Measurements from ENCODE around the gene TMEM106C.

Gene TMEM106C

DNA sequence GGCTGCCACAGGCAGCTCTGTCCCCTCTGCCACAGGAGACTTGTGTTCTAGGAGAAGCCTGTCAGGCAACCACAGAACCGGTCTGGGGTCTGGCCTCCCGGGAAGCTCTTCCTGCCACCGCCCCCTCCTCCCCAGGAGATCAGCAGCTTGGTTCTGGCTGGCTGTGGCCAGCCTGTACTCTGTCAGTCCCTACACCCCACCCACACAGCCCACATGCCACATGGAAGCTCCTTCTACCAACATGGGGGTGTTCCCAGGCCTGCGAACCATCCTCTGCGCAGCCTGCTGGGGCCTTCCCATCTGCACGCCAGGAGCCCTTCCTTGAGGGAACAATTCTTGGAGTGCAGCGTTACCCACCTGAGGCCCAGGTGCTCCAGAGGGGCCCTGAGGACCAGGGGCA, 16.8 kb downstream of the TMEM106C start:
- no peak for DNase-seq

DNA sequence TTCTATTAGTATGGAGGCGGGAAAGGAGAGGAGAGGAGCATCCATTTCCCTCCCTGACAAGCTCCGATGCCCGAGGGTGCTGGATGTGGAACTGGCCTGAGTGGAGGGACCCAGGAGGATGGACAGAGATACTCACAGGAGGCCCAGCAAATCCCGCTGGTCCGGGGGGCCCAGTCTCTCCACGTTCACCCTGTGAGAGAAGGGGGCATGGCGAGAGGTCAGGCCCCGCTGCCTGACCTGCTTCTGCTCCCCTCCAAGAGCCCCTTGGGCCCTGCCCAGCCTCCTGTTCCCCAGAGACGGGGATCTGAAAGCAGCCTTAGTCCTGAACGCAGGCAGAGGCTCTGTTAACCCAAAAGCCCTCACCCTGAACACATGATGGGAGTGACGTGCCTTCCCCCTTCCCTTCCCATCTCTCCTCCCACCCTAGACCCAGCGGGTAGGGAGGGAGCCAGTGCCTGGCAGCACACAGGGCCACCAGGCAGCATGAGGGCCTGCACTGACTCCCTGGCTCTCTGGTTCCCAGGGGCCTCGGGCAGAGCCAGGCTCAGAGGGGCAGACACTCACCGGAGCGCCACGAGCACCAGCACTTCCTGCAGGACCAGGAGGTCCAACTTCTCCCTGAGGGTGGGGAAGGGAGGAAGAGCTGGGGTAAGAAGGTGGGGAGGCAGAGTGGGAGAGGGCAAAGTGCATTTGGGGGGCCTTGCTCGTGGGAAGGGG, 17.5 kb downstream of the TMEM106C start:
- no peak for DNase-seq

DNA sequence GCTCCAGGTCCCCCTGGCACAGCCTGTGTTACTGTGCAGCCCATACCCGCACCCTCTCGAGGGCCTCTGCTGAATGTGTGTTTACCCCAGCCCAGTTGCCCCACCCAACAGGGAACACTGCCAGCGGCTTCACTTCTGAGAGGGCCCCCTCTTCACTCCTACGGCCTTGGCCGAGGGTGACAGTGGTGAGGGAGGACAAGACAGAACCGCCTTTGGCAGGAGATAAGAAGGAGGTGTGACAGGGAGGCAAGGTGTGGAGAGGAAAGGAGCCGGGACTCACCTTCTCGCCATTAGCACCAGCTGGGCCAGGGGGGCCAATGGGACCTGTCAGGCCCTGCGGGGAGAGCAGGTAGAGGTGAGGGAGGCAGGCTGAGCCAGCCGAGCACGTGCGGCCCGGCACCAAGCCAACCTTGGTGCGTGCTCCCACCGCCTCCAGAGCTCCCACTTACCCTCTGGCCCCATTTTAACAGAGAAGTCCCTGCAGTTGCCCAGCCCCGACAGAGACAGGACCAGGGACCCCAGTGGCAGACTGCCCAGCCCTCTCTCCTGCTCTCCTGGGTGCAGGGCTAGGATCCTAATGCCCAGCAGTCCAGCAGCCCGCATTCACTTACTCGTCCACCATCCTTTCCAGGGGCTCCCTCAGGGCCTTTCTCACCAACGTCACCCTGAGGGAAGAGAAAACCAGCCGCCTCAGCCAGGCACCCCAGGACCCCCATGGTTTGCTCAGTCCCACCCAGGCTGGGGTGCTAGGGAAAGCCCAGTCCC, 18.3 kb downstream of the TMEM106C start:
- DNase-seq, result no peak

DNA sequence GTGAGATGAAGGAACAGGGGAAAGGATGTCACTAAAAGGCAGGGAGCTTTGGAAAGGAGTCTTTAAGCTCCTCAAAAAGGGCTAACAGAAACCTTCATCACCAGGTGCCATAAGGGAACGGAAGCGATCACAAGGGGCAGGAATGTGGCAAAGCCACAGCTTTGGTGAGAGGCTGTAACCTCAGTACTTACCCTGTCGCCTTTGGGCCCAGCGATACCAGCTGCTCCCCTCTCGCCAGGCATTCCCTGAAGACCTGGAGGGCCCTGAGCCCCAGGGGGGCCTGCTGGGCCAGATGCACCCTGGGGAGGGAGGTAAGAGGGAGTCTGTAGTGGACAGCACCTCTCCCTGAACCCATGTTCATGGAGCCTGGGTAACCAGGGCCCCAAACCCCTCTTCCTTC, 18.9 kb downstream of the TMEM106C start:
- DNase-seq, result no peak

DNA sequence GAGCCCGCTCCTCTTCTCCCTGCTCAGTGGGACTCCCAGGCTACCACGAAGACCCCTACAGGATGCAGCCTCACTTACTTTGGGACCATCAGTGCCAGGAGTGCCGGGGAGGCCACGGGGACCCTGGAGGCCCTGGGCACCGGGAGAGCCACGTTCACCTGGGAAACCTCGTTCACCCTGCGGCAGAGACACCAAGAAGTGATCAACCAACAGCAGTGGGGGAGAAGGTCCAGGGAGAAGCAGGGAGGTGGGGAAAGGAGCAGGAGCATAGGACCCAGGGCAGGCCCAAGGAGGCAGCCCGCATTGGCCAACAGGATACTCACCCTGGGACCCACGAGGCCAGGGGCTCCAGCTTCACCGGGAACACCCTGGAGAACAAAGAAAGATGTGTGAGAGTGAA, 19.4 kb downstream of the TMEM106C start:
- DNase-seq, result no peak

DNA sequence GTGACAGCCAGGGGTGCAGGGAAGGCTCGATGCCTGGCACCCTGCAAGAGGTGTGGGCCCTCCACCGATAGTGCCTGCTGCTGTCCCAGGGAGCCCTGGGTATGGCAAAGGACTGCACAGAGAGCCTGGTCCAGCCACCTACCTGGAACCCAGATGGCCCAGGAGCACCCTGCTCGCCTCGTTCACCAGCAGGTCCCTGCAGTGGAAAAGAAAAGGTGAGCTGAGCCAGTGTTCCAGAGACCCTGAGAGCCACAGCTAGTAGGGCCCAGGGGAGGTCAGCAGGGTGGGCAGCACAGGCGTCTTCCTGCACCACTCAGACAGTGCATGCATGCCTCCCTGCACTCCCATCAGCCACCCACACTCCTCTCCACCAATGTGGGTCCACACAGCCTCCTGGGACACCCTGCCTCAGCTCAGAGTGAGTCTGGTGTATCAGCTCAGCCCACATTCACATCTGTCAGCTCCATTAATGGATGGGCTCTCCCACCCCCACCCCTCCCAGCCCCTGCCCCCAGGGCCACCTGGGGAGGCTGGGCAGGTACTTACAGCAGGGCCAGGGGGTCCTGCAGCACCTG, 20.2 kb downstream of the TMEM106C start:
- no peak for DNase-seq

DNA sequence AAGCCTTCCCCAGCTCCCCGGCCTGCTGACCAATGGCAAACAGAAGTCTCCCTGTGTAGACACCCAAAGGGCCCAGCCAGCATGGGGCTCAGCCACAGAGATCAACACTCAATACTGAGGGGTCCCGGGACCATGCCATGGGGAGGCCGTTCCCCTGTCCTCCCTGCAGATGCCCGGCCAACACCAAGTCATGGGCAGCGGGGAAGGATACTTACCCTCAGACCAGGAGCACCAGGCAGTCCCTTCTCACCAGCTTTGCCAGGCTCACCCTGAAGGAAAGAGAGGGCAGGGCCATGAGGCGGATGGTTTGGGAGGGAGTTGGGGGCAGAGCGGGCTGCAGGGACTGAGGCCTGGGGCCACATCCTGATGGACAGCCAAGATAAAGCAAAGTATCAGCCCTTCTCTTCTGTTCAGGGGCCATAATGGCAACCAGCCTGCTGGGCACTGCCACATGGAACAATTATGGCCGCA, 21.0 kb downstream of the TMEM106C start:
- no peak for DNase-seq

DNA sequence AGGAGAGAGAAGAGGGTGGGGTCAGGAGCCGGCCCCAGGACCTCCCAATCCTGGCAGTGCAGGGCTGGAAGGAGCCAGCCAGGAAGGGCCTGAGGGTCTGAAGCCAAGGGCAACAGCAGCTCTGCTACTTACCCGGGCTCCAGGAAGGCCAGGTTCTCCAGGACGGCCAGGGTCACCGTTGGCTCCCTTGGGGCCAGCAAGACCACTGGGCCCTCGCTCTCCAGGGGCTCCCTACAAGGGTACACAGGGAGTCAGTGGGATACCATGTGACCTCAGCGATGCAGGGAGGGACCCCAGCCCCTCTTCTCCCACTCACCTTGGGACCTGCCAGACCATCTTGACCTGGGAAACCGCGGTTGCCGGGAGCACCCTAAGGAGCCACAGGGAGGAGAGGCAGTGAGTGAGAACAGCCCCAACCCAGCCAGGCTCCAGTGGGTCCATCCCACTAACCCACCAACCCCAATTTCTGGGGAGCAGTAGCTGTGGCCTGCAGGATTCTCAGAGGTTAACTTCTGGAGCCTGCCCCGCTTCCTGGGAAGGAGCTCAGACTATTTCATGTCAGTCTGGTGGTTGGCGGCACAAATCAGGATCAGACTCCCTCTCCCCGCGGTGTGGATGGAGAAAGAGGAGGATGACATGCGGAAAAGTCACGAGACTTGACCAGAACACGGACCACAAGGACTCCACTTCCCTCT, 22.3 kb downstream of the TMEM106C start:
- no peak for DNase-seq

DNA sequence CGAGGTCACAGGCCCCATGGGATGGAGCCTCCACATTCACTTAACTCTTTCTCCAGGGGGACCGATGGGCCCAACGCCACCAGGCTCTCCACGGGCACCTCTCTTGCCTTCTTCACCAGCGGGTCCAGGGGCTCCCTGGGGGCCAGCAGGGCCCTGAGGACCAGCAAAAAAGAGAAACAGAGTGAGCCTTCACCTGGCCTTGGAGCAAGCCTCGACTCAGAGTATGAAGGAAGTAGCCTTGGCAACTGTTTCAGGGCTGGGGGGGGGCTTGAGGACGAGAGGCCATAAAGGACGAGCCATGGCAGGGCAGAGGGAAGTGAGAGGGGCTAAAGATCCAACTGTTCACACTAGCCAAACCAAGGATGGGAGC, 22.9 kb downstream of the TMEM106C start:
- no peak for DNase-seq

DNA sequence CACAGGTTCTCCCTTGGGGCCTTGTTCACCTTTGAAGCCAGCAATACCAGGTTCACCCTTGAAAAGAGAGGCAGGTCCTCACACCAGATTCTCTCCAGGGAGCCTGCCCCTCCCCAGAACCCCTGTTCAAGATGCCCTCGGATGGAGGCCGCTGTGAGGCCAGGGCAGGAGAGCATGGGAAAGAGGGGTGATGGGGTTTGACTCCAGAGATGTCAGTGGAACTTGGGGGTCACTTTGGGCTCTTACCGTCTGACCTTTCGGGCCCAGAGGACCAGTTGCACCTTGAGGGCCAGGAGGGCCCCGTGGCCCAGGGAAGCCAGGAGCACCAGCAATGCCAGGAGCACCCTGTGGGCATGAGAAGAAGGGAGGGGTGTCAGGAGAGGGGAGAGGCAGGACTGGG, 23.4 kb downstream of the TMEM106C start:
- no peak for DNase-seq

DNA sequence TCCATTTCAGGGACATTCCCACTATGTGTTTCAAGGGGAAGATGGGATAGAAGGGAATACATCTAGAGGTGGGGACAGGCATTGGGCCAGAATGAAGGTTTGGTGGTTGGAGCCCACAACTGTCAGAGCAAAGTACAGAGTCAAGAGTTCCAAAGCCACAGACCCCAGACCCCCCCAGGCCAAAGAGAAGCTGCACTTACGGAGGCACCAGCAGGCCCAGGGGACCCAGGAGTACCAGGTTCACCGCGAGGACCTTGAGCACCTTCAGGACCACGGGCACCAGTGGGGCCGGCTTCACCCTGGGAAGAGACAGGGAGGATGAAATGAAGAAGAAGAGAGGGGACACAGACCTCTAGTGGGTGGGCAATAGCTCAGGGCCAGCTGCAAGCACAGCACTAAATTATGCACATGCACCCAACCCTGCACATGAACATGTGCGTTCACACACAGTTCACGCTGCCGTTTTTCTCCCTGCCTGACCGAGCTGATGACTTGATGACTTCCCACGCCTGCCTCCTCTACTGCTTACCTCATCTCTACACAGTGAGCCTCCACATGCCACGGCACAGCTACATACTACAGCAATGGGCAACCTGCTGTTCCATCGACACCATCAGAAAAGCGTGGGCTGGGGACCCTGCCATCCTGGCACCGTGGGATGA, 24.1 kb downstream of the TMEM106C start:
- DNase-seq, result no peak

DNA sequence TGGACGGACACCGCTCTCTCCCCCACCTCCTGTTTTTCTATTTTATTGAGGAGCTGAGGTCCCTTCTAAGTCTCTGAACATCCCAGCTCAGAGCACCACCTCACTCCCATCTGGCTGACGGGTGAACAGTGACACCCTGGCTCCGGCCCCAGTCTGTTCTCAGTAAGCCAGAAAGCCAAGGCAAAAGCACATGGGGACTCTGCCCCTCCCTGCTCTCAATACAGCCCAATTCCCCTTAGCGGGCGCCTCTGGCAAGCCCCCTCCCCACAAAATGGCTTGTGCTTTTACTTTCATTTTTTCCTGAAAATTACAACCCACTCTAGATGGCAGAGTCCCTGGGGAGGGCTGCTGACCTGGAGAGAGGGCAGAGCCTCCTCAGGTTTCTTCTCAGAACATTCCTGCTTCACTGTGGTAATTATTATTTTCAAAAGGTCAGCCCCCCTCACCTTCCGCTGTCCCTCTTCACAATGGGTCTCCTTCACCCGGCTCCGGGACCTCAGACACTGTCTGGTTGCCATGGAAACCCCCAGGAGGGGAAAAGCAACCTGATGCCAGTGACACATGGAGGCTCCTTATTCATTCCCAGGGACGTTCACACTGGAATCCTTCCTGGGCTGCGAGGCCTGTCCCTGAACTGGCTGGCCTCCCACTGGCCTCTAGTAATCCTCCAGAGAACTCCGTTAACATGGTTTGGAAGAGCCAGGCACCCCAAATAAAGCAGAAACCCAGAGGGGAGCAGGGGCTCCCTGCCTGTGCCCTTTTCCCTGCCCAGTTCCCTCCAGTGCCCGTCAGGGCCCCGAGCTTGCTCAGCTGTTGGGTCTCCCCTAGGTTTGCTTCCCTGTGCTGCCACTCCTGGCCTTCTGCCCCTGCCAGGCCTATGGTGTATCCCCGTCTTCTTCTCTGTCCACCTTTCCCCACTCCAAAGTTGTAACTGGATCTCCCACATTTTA, 25.0 kb downstream of the TMEM106C start:
- no peak for DNase-seq

DNA sequence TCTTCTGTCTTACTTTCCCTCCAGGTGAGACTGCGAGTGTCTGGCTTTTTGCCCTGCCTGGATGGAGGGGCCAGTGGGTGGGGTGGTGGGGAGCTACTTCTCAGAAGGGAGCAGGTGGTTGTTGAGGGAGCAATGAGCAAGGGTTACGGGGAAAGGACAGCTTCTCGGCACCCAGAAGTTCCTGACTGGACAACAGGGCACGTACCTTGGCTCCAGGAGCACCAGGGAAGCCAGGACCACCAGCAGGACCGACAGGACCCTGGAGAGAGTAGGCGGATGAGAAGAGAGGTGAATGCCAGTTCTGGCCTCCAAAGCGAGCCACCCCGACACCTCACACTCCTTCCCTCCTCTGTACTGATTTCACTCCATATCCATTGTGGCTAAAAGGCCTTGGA, 25.6 kb downstream of the TMEM106C start:
- no peak for DNase-seq

DNA sequence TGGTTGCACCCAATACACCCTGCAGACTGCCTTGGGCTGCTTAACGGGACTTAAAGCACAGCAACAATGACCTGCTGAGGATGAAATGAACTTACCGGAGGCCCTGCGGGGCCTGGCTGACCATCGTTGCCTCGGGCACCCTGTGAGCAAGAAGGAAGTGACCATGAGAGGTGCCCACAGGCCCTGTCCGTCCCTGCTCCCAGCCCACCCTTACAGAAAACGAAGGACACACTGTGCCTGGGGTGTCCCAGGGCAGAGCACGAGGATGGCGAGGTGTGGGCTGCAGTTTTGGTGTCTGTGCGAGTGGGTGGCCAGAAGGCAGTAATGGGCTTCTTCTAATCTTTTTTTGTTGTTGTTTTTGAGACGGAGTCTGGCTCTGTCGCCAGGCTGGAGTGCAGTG, 26.3 kb downstream of the TMEM106C start:
- DNase-seq, result no peak

DNA sequence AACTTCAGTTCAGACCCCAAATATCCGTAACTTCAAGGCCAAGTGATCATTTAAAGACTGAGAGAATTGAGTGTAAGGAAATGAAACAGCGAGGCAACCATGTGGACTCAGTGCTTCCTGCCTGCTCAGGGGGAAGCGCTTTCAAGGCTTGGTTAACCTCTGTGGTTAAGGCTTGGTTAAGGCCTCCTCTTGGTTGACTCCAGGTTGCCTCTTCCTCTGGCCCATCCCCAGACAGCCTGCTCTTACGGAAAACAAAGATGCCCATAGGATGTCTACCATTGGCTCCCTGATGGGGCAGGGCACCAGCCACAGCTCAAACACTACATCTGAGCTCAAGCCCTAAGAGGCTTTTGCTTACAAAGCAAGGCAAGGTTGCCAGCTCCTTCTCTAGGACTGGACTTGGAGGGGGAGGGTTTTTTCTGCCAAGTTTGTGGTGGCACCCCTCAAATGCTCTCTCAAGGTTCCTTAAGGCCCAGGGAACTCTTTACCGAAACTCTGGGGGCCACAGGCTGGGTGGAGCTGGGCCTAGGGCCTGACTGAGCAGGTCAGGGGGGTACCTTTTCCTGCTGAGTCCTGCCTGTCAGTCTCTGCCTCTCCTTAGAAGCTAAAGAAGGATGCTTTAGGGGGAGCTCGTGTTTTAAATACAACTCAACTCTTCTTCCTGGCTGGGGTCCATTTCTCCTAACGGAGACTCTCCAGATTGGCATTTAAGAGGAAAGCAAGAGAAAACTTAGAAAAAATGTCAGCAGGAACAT, 27.1 kb downstream of the TMEM106C start:
- no peak for DNase-seq

DNA sequence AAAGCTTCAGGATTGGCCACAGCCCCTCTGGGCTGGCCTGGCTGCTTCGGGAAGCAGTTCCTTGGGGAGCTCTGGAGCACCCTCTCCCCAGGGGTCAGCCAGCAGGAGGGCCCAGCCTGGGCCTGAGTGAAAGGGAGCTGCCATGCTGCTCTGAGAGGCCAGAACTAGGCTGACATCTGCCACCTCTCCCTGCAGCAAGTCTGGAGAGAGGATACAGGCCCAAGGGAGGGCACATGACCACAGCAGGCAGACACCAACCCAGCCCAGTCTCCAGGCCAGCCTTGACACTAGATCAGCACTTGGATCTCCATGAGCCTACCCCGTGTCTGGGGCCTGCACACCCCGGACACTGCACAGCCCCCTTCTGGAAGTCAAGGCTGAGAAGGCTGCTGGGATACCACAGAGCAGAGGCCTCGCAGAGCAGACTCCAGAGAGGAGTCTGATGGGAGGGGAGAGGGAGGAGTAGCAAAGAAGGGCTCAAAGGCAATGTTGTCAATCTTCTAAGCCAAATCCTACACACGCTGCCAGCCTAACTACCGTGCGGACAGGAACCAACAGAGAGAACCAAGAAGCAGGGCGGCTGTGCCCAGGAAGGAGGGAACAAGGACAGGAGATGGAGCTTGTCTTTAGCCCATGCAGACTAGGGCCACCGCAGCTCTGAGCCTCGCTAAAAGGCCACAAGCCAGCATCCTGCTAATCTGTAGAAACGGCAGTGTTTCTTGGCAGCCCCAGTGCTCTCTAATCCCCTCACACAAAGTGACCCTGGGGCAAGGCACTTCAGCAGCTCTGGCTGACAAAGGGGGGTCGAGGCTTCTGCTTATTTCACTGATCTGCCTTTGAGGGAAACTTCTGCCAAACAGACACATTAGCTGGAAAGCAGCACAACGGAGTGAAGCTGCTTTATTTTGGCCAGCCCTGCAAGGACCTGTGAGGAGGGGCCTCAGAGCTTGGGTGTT, 28.0 kb downstream of the TMEM106C start:
- DNase-seq, result no peak

DNA sequence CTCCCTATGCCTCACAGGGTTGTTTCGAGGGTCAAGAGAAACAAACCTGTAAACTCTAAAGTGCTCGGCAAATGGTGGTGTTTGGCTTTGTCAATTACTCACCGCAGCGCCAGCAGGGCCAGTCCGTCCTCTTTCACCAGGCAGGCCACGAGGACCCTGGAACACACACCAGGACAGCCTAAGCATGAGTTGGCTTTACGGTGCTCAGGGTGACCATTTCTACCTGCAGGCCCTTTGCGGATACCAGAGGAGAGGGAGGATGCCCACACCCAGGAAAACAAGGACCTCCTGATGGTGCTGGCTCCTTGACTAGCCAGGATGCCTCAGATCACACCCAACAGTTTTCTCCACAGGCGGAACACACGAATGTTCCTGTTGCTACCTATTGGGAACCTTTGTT, 29.4 kb downstream of the TMEM106C start:
- DNase-seq, result no peak

DNA sequence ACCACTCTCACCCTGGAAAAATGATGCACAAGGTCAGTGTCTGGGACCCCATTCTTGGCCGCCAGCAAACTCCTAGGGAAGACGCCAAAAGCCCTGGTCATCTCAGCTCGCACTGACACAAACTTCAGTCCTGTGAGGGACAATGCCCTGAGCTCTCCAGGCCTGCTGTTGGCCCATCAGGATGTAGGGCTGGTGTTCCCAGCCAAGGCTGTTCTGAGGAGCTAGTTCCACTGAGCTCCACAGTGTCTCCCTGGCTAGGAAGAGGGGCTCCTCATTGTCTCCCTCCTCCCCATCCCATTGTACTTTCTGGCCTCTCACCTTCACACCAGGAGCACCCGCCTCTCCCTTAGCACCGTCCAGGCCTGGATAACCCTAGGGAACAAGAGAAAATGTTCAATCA, 30.1 kb downstream of the TMEM106C start:
- no peak for DNase-seq

DNA sequence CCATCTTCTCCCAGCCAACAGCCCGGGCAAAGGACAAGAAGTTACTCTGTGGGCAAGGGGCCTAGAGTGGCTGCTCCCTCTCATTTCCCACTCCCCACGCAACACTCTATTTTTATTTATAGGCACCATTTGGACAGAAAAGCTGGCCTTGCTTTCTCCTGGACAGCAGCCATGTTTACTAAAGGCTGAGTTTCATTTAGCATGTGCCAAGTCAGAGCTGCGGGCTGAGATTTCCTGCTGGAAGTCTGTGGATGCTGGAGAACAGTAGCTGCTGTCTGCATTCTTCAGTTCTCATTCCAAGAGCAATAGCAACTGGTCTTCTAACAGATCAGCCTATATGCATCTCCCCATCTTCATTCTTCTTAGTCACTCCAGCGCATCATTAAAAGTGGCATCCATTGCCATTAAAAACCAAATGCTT, 32.6 kb downstream of the TMEM106C start:
- no peak for DNase-seq

DNA sequence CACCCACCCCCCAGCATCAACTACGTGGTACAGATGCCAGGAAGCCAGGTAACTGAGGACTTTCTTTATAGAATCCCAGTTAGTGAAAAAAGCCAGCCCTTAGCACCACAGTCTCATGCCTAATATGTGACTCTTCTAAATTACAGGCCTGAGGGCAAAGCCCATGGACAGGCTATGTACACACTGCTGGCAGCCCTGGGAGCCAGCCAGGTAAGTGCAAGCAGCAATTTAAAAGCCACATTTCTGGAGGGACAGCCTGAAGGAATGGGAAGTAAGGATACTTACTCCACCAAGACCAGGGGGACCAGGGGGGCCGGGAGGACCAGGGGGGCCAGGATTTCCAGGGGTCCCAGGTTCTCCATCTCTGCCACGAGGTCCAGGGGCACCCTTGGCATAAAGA, 33.9 kb downstream of the TMEM106C start:
- no peak for DNase-seq
